Neural cell (in vitro differentiated cells): Measurements from ENCODE around the gene EPAS1. TPM values are rescaled to one million over a fixed set of nuclear protein-coding genes. Genes with fewer than 3 reads are reported as not detected.

Source experiments
- H2AFZ ChIP-seq: fragments of 200-600, 300-800 bp; sonication (generic), shearing (Covaris generic); 2 replicates; pipeline ENCODE4 v1.6.0; 2014; ENCODE audit warnings: low read depth, mild to moderate bottlenecking, antibody characterized with exemption, low read length, moderate library complexity
- H3F3A ChIP-seq: fragments of 200-600 bp; shearing (Covaris generic); 2 replicates; pipeline ENCODE4 v1.6.1; 2016; ENCODE audit warnings: mild to moderate bottlenecking, moderate library complexity, mixed read lengths, antibody characterized with exemption, low read length; ENCODE audit not compliant: insufficient read depth, poor library complexity, severe bottlenecking
- H3K27ac ChIP-seq: fragments of 200-600, 300-800 bp; sonication (generic), shearing (Covaris generic); 2 replicates; pipeline ENCODE4 v1.5.1; 2014; ENCODE audit warnings: mild to moderate bottlenecking, low read length, moderate library complexity
- H3K27me3 ChIP-seq: fragments of 300-800, 200-600 bp; sonication (generic), shearing (Covaris generic); 2 replicates; pipeline ENCODE4 v1.6.0; 2014; ENCODE audit warnings: mild to moderate bottlenecking, low read depth, low read length, moderate library complexity; ENCODE audit not compliant: insufficient read depth
- H3K36me3 ChIP-seq: fragments of 300-800, 200-600 bp; sonication (generic), shearing (Covaris generic); 2 replicates; pipeline ENCODE4 v1.5.1; 2014; ENCODE audit warnings: mild to moderate bottlenecking, antibody characterized with exemption, low read length, moderate library complexity; ENCODE audit not compliant: insufficient read depth
- H3K4me2 ChIP-seq: fragments of 300-800, 200-600 bp; sonication (generic), shearing (Covaris generic); 2 replicates; pipeline ENCODE4 v1.6.0; 2014; ENCODE audit warnings: mild to moderate bottlenecking, low read length
- H3K4me3 ChIP-seq: fragments of 300-800, 200-600 bp; sonication (generic), shearing (Covaris generic); 2 replicates; pipeline ENCODE4 v1.5.1; 2014; ENCODE audit warnings: mild to moderate bottlenecking, low read length, moderate library complexity
- H3K79me2 ChIP-seq: fragments of 200-600 bp; shearing (Covaris generic); replicated peaks from 2 replicates; pipeline ENCODE4 v1.6.0; 2014; ENCODE audit warnings: mild to moderate bottlenecking, low read length, moderate library complexity; ENCODE audit not compliant: insufficient read depth
- H3K9ac ChIP-seq: fragments of 300-800, 200-600 bp; sonication (generic), shearing (Covaris generic); 2 replicates; pipeline ENCODE4 v1.6.1; 2016; ENCODE audit warnings: mild to moderate bottlenecking, low read length, mixed read lengths
- H3K9me2 ChIP-seq: fragments of 200-600 bp; shearing (Covaris generic); 2 replicates; pipeline ENCODE4 v1.6.1; 2016; ENCODE audit warnings: mild to moderate bottlenecking, low read length, mixed read lengths; ENCODE audit not compliant: insufficient read depth
- H3K9me3 ChIP-seq: fragments of 200-600, 300-800 bp; sonication (generic), shearing (Covaris generic); 2 replicates; pipeline ENCODE4 v1.6.1; 2016; ENCODE audit warnings: mild to moderate bottlenecking, mixed run types, low read length, moderate library complexity, mixed read lengths
- H4K20me1 ChIP-seq: fragments of 200-600 bp; shearing (Covaris generic); 2 replicates; pipeline ENCODE4 v1.6.1; 2016; ENCODE audit warnings: mild to moderate bottlenecking, mixed run types; ENCODE audit not compliant: insufficient read depth
- EP300 ChIP-seq: fragments of 450-650 bp; conservative IDR thresholded peaks from 2 replicates; pipeline ENCODE4 v1.6.1; 2014; ENCODE audit warnings: antibody characterized with exemption, mild to moderate bottlenecking, moderate library complexity; ENCODE audit not compliant: poor library complexity, severe bottlenecking
- EZH2 ChIP-seq: fragments of 200-600, 300-800 bp; shearing (Covaris generic), sonication (generic); IDR thresholded peaks from 2 replicates; pipeline ENCODE4 v1.6.1; 2014; ENCODE audit warnings: antibody characterized with exemption, low read length, borderline replicate concordance, mild to moderate bottlenecking; ENCODE audit not compliant: insufficient read depth, poor library complexity, severe bottlenecking
- MXI1 ChIP-seq: fragments of 450-650 bp; conservative IDR thresholded peaks from 2 replicates; pipeline ENCODE4 v1.6.1; 2014; ENCODE audit warnings: antibody characterized with exemption, mild to moderate bottlenecking; ENCODE audit not compliant: poor library complexity, severe bottlenecking
- POLR2AphosphoS5 ChIP-seq: IDR thresholded peaks from 2 replicates; pipeline ENCODE4 v1.6.1; 2012
- RAD21 ChIP-seq: fragments of 450-650 bp; conservative IDR thresholded peaks from 2 replicates; pipeline ENCODE4 v1.6.1; 2014; ENCODE audit warnings: antibody characterized with exemption, mild to moderate bottlenecking, moderate library complexity
- REST ChIP-seq: IDR thresholded peaks from 2 replicates; pipeline ENCODE4 v1.6.1; 2012; ENCODE audit warnings: borderline replicate concordance
- SMC3 ChIP-seq: fragments of 450-650 bp; conservative IDR thresholded peaks from 2 replicates; pipeline ENCODE4 v1.6.1; 2014; ENCODE audit warnings: antibody characterized with exemption, mild to moderate bottlenecking, moderate library complexity; ENCODE audit not compliant: poor library complexity
- TAF1 ChIP-seq: IDR thresholded peaks from 2 replicates; pipeline ENCODE4 v1.6.1; 2012; ENCODE audit warnings: low read depth
- polyA plus RNA-seq: library from polyadenylated mRNA; depleted of rRNA; stranded (reverse); fragments of >200 nt; gene quantifications from 2 replicates; pipeline ENCODE4 v1.2.3, GENCODE V29; 2014
- TF ChIP-seq, protein P1 (sequence below): fragments of 450-650 bp; IDR thresholded peaks from 2 replicates; pipeline ENCODE4 v1.5.1; 2014; ENCODE audit warnings: antibody characterized with exemption, mild to moderate bottlenecking, moderate library complexity; ENCODE audit not compliant: poor library complexity, severe bottlenecking

The EPAS1 gene
- polyA plus RNA-seq, 1 donor from 2014 or later: not detected

GRCh38 chr2:46390901-46391395 is 93.7 kb downstream of the EPAS1 start:
- Histone ChIP-seq H3K27me3 (no peaks in the 10 kb centered on the region), H3K27ac (no peak overlapping the region), H3K9me2 (no peaks in the 10 kb centered on the region), H3K36me3 (no peaks in the 10 kb centered on the region), H3K4me3 (no peak overlapping the region), H3K9ac (no peak overlapping the region), H2AFZ (no peak overlapping the region), H3K9me3 (no peaks in the 10 kb centered on the region), H3K4me2 (no peak overlapping the region), H4K20me1 (no peaks in the 10 kb centered on the region), H3F3A (no peaks in the 10 kb centered on the region), H3K79me2 (no peaks in the 10 kb centered on the region)
- TF ChIP-seq MXI1: no peak

GRCh38 chr2:46392561-46393346 is 95.5 kb downstream of the EPAS1 start:
- Histone ChIP-seq H3K4me2 (no peak overlapping the region), H3K27me3 (no peaks in the 10 kb centered on the region), H3K4me3 (no peak overlapping the region), H3K9me2 (no peaks in the 10 kb centered on the region), H3K9ac (no peak overlapping the region), H4K20me1 (no peaks in the 10 kb centered on the region), H3K9me3 (no peaks in the 10 kb centered on the region), H2AFZ (no peak overlapping the region), H3K36me3 (no peaks in the 10 kb centered on the region), H3K27ac (no peak overlapping the region), H3F3A (no peaks in the 10 kb centered on the region), H3K79me2 (no peaks in the 10 kb centered on the region)
- TF ChIP-seq, protein P1, sequence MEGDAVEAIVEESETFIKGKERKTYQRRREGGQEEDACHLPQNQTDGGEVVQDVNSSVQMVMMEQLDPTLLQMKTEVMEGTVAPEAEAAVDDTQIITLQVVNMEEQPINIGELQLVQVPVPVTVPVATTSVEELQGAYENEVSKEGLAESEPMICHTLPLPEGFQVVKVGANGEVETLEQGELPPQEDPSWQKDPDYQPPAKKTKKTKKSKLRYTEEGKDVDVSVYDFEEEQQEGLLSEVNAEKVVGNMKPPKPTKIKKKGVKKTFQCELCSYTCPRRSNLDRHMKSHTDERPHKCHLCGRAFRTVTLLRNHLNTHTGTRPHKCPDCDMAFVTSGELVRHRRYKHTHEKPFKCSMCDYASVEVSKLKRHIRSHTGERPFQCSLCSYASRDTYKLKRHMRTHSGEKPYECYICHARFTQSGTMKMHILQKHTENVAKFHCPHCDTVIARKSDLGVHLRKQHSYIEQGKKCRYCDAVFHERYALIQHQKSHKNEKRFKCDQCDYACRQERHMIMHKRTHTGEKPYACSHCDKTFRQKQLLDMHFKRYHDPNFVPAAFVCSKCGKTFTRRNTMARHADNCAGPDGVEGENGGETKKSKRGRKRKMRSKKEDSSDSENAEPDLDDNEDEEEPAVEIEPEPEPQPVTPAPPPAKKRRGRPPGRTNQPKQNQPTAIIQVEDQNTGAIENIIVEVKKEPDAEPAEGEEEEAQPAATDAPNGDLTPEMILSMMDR: no peak
- TF ChIP-seq MXI1 (no peak), POLR2AphosphoS5 (no peak), REST (no peak), RAD21 (no peak), SMC3 (no peak), EP300 (no peak), EZH2 (no peak), TAF1 (no peak)
